Measurements from ENCODE around the gene SDF2L1.
"Not testable (repeated sequence)": the region's sequence is repeated elsewhere in the genome, so short reads cannot be mapped to it uniquely, and the experiment has no call there.

SDF2L1 gene

DNA sequence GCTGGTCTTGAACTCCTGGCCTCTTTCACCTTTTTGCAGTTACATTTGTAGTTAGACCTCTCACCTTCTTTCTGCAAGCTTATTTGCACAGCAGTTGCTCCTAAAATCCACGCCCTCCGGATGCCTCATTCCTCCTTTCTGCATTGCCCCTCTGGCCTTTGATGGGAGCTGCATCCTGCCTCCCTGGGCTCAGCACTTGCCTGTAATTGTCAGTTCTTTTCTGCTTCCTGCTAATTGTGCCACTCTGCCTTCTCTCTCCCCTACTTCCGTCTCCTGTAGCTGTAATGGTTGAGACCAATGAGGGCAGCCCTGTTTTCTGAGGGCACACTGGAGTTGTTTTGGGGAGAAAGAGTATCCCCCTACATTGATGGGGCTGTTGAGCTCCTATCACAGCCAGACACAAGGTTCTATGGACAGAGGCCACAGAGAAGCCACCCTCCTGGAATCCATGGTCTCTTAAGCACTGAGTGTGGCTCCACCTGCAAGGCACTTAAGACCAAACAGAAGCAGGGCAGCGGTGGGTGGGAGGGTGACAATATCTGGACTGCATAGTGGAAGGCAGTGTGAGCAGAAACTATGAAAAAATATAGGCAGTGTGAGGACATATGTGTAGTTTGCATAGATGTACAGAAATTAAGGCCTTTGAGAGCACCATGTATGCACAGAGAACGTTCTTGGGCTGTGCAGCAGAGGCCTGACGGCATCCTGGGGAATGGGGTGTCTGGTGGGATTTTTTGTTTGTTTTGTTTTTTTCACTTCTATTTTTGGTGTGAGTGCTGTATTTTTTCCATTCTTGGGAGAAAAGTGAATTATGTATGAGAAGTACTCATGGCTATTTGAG, 42.8 kb upstream of the SDF2L1 start:
- TF ChIP-seq, protein P1, sequence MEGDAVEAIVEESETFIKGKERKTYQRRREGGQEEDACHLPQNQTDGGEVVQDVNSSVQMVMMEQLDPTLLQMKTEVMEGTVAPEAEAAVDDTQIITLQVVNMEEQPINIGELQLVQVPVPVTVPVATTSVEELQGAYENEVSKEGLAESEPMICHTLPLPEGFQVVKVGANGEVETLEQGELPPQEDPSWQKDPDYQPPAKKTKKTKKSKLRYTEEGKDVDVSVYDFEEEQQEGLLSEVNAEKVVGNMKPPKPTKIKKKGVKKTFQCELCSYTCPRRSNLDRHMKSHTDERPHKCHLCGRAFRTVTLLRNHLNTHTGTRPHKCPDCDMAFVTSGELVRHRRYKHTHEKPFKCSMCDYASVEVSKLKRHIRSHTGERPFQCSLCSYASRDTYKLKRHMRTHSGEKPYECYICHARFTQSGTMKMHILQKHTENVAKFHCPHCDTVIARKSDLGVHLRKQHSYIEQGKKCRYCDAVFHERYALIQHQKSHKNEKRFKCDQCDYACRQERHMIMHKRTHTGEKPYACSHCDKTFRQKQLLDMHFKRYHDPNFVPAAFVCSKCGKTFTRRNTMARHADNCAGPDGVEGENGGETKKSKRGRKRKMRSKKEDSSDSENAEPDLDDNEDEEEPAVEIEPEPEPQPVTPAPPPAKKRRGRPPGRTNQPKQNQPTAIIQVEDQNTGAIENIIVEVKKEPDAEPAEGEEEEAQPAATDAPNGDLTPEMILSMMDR (IDR thresholded peaks at IDR 0.05; ENCODE audit: borderline replicate concordance, control extremely low read depth, extremely low read depth, insufficient read depth, missing control alignments): no peak
- DNase-seq (ENCODE audit: low spot score): no peak
- in situ Hi-C loops (cut with MboI; ENCODE audit: low sequenced_read_pairs, unreplicated experiment): no loop called here

DNA sequence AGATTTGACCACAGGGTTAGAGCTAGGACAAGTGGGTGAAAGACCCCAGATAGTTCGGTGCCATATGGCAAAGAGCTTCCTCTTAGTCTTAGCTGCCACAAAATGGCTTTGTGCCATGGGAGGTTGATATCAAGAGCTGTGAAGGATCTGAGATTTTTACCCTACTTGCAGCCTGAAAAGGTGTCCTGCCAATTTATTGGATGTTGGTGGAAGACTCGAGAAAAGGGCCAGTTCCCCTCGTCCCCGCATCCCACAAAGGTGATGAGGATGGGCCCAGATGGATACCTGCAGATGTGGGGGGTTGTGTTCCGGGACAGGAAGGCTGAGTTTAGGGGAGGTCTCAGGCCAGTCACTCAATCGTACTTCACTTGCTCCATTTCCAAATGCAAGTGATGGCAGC, 39.5 kb upstream of the SDF2L1 start:
- TF ChIP-seq, protein P1 (IDR thresholded peaks at IDR 0.05; ENCODE audit: borderline replicate concordance, control extremely low read depth, extremely low read depth, insufficient read depth, missing control alignments): no peak
- in situ Hi-C loops (cut with MboI; ENCODE audit: low sequenced_read_pairs, unreplicated experiment): no loop called here
- DNase-seq (ENCODE audit: low spot score): no peak

DNA sequence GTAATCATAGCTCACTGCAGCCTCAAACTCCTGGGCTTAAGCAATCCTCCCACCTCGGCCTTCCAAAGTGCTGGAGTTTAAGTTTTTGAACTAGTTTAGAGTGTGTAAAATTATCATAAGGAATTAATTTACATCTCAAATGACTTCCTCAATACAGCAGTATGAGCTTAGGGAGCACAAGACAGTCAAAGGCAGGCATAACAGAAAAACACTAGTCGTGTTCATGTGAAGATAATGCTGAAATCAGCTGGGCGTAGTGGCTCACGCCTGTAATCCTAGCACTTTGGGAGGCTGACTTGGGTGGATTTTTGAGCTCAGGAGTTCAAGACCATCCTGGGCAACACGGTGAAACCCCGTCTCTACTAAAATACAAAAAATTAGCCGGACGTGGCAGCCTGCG, 38.1 kb upstream of the SDF2L1 start:
- no peak for DNase-seq (ENCODE audit: low spot score)
- TF ChIP-seq, protein P1 (IDR thresholded peaks at IDR 0.05; ENCODE audit: borderline replicate concordance, control extremely low read depth, extremely low read depth, insufficient read depth, missing control alignments): no peak
- in situ Hi-C loops (cut with MboI; ENCODE audit: low sequenced_read_pairs, unreplicated experiment): no loop called here

DNA sequence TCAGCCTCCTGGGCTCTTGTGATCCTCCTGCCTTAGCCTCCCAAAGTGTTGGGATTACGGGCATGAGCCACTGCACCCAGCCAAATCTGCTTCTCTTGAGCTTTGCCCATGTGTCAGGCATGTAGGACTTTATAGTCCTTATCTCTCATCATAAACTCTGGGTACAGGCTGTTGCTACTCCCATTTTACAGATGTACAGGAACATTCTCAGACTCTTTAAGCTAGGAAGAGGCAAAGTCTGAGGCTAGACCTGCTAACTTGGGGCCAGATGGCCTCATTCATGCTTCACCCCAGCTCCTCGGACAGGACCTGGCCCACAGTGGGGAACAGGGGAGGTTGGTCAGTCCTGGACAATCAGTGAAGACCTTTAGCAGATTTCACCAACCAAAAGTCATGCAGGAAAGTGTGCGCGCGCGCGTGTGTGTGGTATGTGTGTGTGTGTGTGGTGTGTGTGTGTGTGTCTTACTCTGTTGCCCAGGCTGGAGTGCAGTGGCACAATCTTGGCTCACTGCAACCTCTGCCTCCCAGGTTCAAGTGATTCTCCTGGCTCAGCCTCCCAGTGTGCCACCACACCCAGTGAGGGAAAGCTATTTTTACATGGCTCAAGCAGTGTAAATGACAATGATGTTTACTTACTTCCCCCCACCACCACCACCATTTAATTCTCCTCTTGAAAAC, 36.1 kb upstream of the SDF2L1 start:
- in situ Hi-C loops (cut with MboI; ENCODE audit: low sequenced_read_pairs, unreplicated experiment): no loop called here
- TF ChIP-seq, protein P1 (IDR thresholded peaks at IDR 0.05; ENCODE audit: borderline replicate concordance, control extremely low read depth, extremely low read depth, insufficient read depth, missing control alignments): no peak
- no peak for DNase-seq (ENCODE audit: low spot score)

DNA sequence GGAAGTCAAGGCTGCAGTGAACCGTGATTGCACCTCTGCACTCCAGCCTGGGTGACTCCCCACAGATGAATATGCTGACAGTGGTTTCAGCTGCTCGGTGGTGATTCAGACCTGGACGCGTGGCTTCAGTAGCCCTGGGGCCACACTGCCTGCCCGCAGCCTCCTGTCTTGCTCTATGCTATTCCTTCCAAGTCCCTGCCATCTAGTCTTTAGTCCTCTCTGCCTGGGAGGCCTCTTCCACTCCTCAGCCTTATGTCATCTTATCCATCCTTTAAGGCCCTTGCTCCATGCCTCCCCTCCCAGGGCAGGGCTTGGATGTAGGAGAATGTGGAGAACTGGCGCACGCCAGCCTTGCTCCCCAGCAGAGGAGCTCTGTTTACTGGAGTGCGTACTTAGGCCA, 35.3 kb upstream of the SDF2L1 start:
- in situ Hi-C loops (cut with MboI; ENCODE audit: low sequenced_read_pairs, unreplicated experiment): no loop called here
- no peak for DNase-seq (ENCODE audit: low spot score)
- TF ChIP-seq, protein P1 (IDR thresholded peaks at IDR 0.05; ENCODE audit: borderline replicate concordance, control extremely low read depth, extremely low read depth, insufficient read depth, missing control alignments): no peak

DNA sequence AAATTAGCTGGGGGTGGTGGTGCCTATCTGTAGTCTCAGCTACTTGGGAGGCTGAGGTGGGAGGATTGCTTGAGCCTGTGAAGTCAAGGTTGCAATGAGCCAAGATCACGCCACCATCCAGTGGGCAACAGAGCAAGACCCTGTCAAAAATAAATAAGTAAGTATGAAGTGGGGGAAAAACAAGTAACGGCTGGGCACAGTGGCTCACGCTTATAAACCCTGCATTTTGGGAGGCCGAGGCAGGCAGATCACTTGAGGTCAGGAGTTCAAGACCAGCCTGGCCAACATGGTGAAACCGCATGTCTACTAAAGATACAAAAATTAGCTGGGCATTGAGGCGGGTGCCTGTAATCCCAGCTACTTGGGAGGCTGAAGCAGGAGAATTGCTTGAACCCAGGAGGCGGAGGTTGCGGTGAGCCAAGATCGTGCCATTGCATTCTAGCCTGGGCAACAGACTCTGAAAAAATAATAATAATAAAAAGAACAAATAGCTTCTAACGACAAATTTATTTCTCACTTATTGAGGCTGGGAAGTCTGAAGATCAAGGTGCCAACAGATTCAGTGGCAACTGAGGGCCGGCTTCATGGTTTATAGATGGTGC, 32.4 kb upstream of the SDF2L1 start:
- in situ Hi-C loops (cut with MboI; ENCODE audit: low sequenced_read_pairs, unreplicated experiment); DNase-seq (ENCODE audit: low spot score): not testable (repeated sequence)
